Measurements from ENCODE around the gene GJB6.
A peak's percentile ranks its signal among the peaks of the same experiment; 100 is the strongest.
"Not testable (repeated sequence)": the region's sequence is repeated elsewhere in the genome, so short reads cannot be mapped to it uniquely, and the experiment has no call there.

The GJB6 gene

DNA sequence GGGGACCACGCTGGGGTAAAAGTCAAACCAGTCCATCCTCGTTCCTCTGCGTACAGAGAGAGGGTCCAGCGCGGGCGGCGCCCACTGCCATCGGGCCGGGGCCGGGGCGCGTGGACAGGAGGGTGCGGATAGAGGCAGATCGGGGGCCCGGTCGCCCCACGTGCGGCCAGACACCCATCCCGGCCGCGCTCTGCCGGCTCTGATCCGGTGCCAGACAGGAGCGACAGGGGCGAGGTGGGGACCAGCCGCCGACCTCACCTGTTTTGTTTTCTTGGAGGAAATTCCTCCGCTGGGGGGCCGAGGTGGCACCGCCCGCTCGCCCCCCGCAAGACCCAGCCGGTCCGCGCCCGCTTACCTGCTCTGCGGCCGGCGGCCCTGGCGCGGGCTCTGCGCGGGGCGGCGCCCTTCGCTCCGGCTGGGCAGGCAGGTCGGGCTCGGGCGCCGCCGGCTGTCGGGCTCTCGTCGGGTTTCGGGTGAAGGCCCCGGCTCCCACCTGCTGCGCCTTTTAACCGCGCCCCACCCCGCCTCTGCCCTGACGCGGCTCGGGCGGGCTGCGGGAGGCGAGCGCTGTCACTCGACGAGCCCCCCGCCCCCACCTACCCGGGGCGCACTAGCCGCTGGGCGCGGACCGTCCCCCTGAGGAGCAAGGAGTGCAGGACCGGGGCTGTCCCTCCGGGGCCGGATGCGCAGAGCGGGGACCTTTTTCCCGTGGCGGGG is at the start of gene GJB6:
Gene GJB6, minus strand, starts transcription at position 481 of the 717 bp plus-strand sequence. CDS start 8,839 bp downstream, outside the sequence.
- H3K9me3 ChIP-seq, result no peaks in the 10 kb centered on the region
- peak within 1 kb of the TSS; percentile 28 for H3K4me3 ChIP-seq
- H3K36me3 ChIP-seq (replicated peaks), result no peaks in the 10 kb centered on the region
- peaks cover 16% of the 10 kb centered on the region for H3K27me3 ChIP-seq (ENCODE audit: low read depth)
- DNase-seq (ENCODE audit: low spot score in 2 of 2), result peak; percentile 13 to 62
- no peaks in the 10 kb centered on the region for H3K4me1 ChIP-seq
- in situ Hi-C loops (cut with MboI; ENCODE audit: low sequenced_read_pairs), result no loop called here

DNA sequence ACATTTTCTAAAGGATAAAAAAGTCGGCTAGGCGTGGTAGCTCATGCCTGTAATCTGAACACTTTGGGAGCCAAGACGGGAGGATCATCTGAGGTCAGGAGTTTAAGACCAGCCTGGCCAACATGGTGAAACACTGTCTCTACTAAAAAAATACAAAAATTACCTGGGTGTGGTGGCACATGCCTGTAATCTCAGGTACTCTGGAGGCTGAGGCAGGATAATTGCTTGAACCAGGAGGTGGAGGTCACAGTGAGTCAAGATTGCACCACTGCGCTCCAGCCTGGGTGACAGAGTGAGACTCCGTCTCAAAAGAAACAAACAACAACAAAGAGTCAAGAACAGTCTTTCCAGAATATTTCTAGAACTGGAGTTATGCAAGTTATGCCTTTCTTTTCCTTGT is 44.8 kb upstream of the GJB6 start:
- H3K36me3 ChIP-seq (replicated peaks); H3K4me3 ChIP-seq; H3K9me3 ChIP-seq; H3K4me1 ChIP-seq; DNase-seq (ENCODE audit: low spot score in 2 of 2); in situ Hi-C loops (cut with MboI; ENCODE audit: low sequenced_read_pairs); H3K27me3 ChIP-seq (ENCODE audit: low read depth): not testable (repeated sequence)

DNA sequence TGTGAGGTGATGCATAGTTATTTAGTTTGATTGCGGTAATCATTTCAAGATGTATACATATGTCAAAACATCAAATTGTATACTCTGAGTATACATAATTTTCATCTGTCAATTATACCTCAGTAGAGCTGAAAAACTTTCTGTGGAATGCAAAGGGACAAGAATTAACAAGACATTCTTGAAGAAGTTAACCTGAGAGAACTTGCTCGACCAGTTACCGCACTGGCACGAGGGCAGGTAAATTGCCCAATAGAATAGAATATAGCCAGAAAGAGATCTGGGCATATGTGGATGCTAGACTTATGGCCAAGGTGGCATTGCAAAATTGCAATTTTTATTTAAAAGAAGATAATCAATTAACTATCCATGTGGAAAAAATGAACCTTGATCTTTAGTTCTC is 42.3 kb upstream of the GJB6 start:
- DNase-seq (ENCODE audit: low spot score in 2 of 2), result no peak
- H3K4me1 ChIP-seq, result no peaks in the 10 kb centered on the region
- H3K27me3 ChIP-seq (ENCODE audit: low read depth), result no peaks in the 10 kb centered on the region
- H3K36me3 ChIP-seq (replicated peaks), result no peaks in the 10 kb centered on the region
- no peak overlapping the region for H3K4me3 ChIP-seq
- in situ Hi-C loops (cut with MboI; ENCODE audit: low sequenced_read_pairs), result no loop called here
- H3K9me3 ChIP-seq, result no peaks in the 10 kb centered on the region

DNA sequence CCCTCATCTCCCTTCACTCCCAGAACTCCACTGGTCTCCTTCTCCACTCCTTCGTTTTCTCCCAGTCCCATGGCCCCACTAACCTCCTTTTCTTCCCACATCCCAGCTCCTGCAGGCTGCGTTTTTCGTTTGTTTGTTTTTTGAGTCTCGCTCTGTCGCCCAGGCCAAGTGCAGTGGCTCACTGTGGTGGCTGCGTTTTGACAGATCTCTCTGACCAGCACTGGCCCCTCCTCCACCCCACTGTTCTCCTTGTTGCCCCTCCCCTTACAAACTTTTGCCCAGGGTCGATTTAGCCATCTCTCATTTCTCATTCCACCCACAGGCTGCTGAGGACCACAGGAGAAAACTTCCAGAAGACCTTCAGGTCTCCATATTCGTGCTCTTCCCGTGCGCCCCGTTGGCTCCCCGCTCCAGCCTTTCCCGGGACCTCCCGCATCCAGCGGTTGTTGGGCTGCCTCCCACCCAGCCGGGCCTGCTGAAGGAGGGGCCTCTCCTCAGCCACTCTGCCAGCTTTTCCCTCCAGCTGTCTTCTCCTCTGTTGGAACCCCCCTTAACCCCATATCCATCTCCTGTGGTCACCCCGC is 40.6 kb upstream of the GJB6 start:
- DNase-seq (ENCODE audit: low spot score in 2 of 2), result no peak
- H3K4me1 ChIP-seq, result no peaks in the 10 kb centered on the region
- no peaks in the 10 kb centered on the region for H3K36me3 ChIP-seq (replicated peaks)
- in situ Hi-C loops (cut with MboI; ENCODE audit: low sequenced_read_pairs), result no loop called here
- H3K9me3 ChIP-seq, result no peaks in the 10 kb centered on the region
- no peak overlapping the region for H3K4me3 ChIP-seq
- no peaks in the 10 kb centered on the region for H3K27me3 ChIP-seq (ENCODE audit: low read depth)

DNA sequence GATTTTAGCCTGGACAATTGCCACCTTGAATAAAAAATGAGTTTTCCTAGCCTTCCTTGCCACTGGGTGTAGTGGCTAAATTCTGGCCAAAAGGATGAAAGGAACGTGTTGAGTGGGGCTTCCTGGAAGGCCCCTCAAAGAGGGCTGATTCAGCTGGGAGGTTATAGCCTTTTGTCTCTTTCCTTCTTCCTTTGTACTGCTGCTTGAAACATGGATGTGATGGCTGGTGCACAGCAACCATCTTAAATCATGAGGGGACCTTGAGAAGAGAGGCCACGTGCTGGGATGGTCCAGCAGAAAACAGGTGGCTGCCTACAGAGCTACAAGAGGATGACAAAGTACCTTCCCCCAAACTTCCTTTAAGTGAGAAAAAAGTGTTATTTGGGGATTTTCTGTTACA is 40.0 kb upstream of the GJB6 start:
- in situ Hi-C loops (cut with MboI; ENCODE audit: low sequenced_read_pairs), result no loop called here
- Histone ChIP-seq H3K4me3 (no peak overlapping the region), H3K9me3 (no peaks in the 10 kb centered on the region), H3K36me3 (replicated peaks) (no peaks in the 10 kb centered on the region), H3K27me3 (ENCODE audit: low read depth) (no peaks in the 10 kb centered on the region), H3K4me1 (no peaks in the 10 kb centered on the region)
- no peak for DNase-seq (ENCODE audit: low spot score in 2 of 2)

DNA sequence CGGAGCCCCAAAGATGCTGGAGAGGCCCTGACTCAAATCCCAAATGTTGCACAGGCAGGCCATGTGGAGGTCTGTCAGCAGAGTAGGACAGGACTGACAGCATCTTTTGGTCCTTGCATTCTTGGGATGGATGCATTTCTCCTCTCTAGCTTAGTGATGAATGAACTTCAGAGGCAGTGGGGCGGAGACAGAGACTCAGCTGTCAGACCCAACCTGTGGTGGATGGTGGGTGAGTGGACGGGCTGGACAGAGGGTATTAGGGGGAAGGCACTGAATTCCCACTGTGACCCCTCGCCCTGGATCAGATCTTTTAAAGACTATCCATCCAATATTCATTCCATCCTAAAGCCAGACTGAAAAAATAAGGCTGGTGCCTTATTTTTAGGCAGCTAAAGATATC is 39.3 kb upstream of the GJB6 start:
- Histone ChIP-seq H3K36me3 (replicated peaks) (no peaks in the 10 kb centered on the region), H3K4me3 (no peak overlapping the region), H3K27me3 (ENCODE audit: low read depth) (no peaks in the 10 kb centered on the region), H3K9me3 (no peaks in the 10 kb centered on the region), H3K4me1 (no peaks in the 10 kb centered on the region)
- in situ Hi-C loops (cut with MboI; ENCODE audit: low sequenced_read_pairs), result no loop called here
- DNase-seq (ENCODE audit: low spot score in 2 of 2), result no peak

DNA sequence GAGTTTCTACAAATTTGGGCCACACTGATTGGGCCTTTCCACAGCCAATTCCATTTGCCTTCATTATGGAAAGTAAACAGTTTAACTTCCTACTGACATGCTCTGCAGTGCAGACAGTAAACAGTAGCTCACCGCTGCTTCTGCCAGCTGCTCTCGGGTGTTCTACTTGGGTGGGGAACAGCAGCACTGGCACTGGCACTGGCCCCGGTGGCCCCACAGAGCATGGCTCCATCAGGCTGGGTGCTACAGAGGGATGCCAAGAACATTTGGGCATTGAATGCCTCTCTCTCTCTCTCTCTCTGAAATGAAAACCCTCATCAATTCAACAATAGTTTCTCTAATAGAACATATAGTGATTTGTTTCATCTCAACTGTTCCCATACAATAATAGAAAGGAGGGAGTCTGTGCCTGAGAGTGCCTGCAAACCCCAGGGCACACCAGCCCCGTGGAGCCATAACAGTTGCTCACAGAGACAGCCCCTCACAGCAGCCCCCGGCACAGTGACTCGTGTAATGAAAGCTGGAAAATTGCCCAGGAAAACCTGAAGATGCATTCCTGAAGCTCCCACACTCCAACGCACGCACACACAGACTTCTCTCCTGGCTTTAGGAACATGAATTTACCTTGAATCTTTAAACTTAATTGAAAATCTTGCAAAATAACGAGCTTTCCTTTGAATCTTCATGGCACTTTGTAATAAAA is 38.2 kb upstream of the GJB6 start:
- H3K27me3 ChIP-seq (ENCODE audit: low read depth), result no peaks in the 10 kb centered on the region
- no peaks in the 10 kb centered on the region for H3K9me3 ChIP-seq
- H3K36me3 ChIP-seq (replicated peaks), result no peaks in the 10 kb centered on the region
- no peaks in the 10 kb centered on the region for H3K4me1 ChIP-seq
- H3K4me3 ChIP-seq, result no peak overlapping the region
- no peak for DNase-seq (ENCODE audit: low spot score in 2 of 2)
- in situ Hi-C loops (cut with MboI; ENCODE audit: low sequenced_read_pairs), result no loop called here

DNA sequence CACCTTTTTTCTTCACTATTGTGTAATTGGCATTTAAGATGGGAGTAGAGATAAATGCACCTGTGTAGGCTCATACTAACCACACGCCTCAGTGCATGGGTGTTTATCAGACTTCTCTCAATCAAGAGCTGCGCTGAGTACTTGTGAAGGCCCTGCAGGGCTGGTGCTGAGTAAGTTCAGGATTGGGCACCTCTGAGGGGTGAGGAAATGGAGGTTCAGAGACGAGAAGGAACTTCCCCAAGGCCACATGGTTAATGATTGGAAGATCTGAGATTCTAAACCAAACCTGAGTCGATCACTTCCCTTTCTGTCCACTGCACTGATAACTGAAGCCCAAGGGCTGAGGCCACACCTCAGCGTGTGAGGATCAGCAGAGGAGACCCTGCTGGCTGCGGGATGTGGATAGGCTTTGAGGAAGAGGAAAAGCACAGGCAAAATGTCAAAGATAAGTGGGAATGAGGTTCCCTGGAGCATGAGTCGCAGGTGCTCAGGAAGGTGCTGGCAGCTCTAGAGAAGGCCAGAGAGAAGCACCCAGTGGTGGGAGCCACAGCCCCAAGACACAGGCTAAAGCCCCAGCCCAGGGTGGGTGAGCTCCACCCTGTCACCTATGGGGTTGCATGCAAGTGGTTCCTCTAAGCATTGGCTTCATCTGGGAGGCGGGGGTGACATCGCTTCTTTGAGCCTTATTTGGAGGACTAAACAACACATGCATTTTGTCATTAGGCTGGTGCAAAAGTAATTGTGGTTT is 32.3 kb upstream of the GJB6 start:
- H3K4me3 ChIP-seq, result no peak overlapping the region
- H3K36me3 ChIP-seq (replicated peaks), result no peaks in the 10 kb centered on the region
- in situ Hi-C loops (cut with MboI; ENCODE audit: low sequenced_read_pairs), result no loop called here
- H3K27me3 ChIP-seq (ENCODE audit: low read depth), result no peaks in the 10 kb centered on the region
- no peaks in the 10 kb centered on the region for H3K9me3 ChIP-seq
- DNase-seq (ENCODE audit: low spot score in 2 of 2), result no peak
- no peaks in the 10 kb centered on the region for H3K4me1 ChIP-seq

DNA sequence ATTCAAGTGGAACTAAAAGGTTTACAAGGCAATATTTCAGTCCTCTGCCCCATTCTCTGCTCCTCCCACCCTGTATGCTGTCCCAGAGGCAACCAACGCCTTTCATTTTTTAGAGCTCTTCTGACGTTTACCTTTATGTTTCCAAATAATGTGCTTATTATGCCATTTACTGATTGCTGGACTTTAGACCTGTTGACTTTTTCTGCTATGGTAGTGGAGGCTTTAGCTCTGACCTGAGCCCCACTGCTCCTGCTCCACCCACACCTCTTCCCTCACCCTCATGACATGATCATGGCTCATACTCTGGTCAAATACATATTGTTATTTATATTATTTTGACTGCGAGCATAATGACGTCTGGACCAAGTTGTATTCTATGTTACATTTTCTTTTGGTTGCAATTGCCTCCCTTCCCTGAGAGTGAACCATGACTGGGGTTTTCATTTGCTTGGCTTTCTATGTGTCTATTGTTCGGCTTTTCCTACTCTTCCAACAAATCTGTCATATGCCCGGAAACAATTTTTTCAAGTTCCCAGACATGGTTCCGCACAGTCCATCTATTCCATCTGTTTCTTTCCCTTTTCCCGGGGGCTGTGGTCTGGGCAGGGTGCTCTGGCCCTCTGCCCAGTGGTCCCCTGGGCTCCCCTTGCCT is 31.4 kb upstream of the GJB6 start:
- in situ Hi-C loops (cut with MboI; ENCODE audit: low sequenced_read_pairs), result no loop called here
- no peaks in the 10 kb centered on the region for H3K9me3 ChIP-seq
- H3K4me1 ChIP-seq, result no peaks in the 10 kb centered on the region
- peak in 1 of 2 experiments; percentile 1 for DNase-seq (ENCODE audit: low spot score in 2 of 2)
- H3K36me3 ChIP-seq (replicated peaks), result no peaks in the 10 kb centered on the region
- no peaks in the 10 kb centered on the region for H3K27me3 ChIP-seq (ENCODE audit: low read depth)
- no peak overlapping the region for H3K4me3 ChIP-seq

DNA sequence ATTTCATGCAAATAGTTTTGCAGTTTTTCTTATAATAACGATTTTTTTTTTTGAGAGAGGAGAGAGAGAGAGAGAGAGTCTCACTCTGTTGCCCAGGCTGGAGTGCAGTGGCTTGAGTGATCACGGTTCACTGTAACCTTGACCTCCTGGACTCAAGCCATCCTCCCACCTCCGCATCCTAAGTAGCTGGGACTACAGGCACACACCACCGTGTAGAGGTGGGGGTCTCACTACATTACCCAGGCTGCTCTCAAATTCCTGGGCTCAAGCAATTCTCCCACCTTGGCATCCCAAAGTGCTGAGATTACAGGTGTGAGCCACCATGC is 26.8 kb upstream of the GJB6 start:
- DNase-seq (ENCODE audit: low spot score in 2 of 2), result no peak
- no peak overlapping the region for H3K4me3 ChIP-seq
- in situ Hi-C loops (cut with MboI; ENCODE audit: low sequenced_read_pairs), result no loop called here
- no peaks in the 10 kb centered on the region for H3K27me3 ChIP-seq (ENCODE audit: low read depth)
- no peaks in the 10 kb centered on the region for H3K9me3 ChIP-seq
- H3K4me1 ChIP-seq, result no peaks in the 10 kb centered on the region
- no peaks in the 10 kb centered on the region for H3K36me3 ChIP-seq (replicated peaks)

DNA sequence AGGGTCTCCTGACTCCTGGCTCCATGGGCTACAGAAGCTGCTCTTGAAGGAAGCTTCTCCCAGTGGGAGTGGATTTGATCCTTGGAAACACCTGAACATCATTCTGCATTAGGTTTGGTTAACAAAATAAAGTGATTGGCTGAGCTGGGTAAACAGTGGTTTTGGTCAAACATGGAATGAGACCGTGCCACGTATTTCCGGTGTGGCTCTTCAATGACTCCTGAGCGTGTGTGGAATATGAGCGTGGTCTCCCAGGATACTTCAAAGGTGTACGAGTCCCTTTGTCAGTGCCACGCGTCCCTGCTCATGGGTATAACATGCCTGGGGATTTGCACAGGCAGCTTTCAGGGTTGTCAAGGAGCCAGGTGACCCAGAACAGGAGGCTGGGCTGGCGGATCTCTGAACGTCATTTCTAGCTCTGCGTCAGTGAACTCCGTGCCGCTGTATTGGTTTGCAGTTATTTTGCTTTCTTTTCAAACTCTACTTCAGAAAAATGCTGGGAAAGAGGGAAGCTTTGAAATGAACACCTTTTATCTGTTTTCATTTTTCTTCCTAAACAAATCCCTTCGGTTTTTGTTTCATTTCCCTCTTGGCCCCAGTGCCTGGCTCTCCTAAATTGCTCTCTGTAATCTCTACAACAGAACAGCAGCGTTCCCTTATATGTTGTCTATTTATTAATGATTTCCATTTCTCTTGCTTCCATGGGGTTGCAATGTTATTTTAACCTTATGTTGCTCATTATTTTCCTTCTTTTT is 26.3 kb upstream of the GJB6 start:
- no peaks in the 10 kb centered on the region for H3K36me3 ChIP-seq (replicated peaks)
- no peak overlapping the region for H3K4me3 ChIP-seq
- no peaks in the 10 kb centered on the region for H3K27me3 ChIP-seq (ENCODE audit: low read depth)
- H3K9me3 ChIP-seq, result no peaks in the 10 kb centered on the region
- DNase-seq (ENCODE audit: low spot score in 2 of 2), result no peak
- no peaks in the 10 kb centered on the region for H3K4me1 ChIP-seq
- in situ Hi-C loops (cut with MboI; ENCODE audit: low sequenced_read_pairs), result no loop called here

DNA sequence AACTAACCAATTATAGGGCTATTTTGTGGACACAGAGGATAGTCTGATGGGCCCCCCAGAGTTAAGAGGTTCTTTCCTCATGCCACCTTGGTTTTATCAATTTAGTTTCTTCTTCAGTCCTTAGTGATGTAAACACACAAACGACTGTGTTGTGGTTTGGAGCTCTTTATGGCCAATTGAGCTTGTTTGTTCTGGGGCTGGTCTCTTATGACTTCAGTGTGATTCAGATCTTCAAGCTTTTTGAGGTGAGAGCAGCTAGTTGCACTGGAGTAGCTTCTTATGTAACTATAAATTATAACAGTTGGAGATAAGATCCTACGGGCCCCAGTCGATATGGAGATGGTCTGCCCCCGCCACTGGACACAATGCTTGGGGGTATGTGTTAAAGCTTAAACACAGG is 22.0 kb upstream of the GJB6 start:
- Histone ChIP-seq H3K36me3 (replicated peaks) (no peaks in the 10 kb centered on the region), H3K9me3 (no peaks in the 10 kb centered on the region), H3K27me3 (ENCODE audit: low read depth) (no peaks in the 10 kb centered on the region), H3K4me3 (no peak overlapping the region), H3K4me1 (no peaks in the 10 kb centered on the region)
- no peak for DNase-seq (ENCODE audit: low spot score in 2 of 2)
- in situ Hi-C loops (cut with MboI; ENCODE audit: low sequenced_read_pairs), result no loop called here

DNA sequence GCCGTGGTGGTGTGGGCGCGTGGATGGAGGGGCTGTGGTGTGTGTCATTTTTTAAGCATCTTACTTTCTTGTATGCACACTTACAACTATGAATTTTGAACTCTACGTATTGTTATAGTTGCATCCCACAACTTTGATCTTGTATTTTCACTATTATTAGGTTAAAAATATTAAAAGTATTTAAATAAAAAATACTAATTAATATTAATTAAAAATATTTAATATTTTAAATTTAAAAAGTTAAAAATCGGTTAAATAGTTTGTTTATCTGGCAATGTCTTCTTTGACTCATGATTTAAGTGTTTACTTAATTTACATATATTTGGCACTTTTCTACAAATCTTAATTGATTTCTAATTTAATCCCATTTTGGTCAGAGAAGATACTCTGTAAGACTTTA is 17.8 kb upstream of the GJB6 start:
- Histone ChIP-seq H3K9me3 (no peaks in the 10 kb centered on the region), H3K4me1 (no peaks in the 10 kb centered on the region), H3K27me3 (ENCODE audit: low read depth) (no peaks in the 10 kb centered on the region), H3K4me3 (no peak overlapping the region), H3K36me3 (replicated peaks) (no peaks in the 10 kb centered on the region)
- in situ Hi-C loops (cut with MboI; ENCODE audit: low sequenced_read_pairs), result no loop called here
- DNase-seq (ENCODE audit: low spot score in 2 of 2), result no peak
